BLaER1 treated with 17β-estradiol and CSF1 and Interleukin-3, amounts not matched to agents 10 nM and 100 nM (cell line): ENCODE measurements around the gene TWSG1.

ENCODE experiments used
- H3K27ac ChIP-seq, 11 experiments: shearing (Covaris generic); formaldehyde crosslinking; 2 replicates each; pipeline ENCODE4 v1.8.1; 2022
- H3K27me3 ChIP-seq, 11 experiments: shearing (Covaris generic); formaldehyde crosslinking; 2 replicates each; pipeline ENCODE4 v1.8.1; 2022
- H3K36me3 ChIP-seq, 11 experiments: shearing (Covaris generic); formaldehyde crosslinking; 2 replicates each; pipeline ENCODE4 v1.8.1; 2022
- H3K4me1 ChIP-seq, 10 experiments: shearing (Covaris generic); formaldehyde crosslinking; 2 replicates each; pipeline ENCODE4 v1.8.1; 2022
- H3K4me2 ChIP-seq, 11 experiments: shearing (Covaris generic); formaldehyde crosslinking; 2 replicates each; pipeline ENCODE4 v1.8.1; 2022
- H3K4me3 ChIP-seq, 10 experiments: shearing (Covaris generic); formaldehyde crosslinking; 2 replicates each; pipeline ENCODE4 v1.8.1; 2022
- H3K9ac ChIP-seq, 11 experiments: shearing (Covaris generic); formaldehyde crosslinking; 2 replicates each; pipeline ENCODE4 v1.8.1; 2022
- H3K9me3 ChIP-seq, 11 experiments: shearing (Covaris generic); formaldehyde crosslinking; replicated peaks in 1 of 11; 2 replicates each; pipeline ENCODE4 v1.8.1; 2022
- H4K20me1 ChIP-seq, 11 experiments: shearing (Covaris generic); formaldehyde crosslinking; 2 replicates each; pipeline ENCODE4 v1.8.1; 2022
- Cebpa-rat ChIP-seq, 11 experiments: shearing (Covaris generic); IDR thresholded peaks; 2 replicates each; pipeline ENCODE4 v1.8.1; 2022

Gene TWSG1

DNA sequence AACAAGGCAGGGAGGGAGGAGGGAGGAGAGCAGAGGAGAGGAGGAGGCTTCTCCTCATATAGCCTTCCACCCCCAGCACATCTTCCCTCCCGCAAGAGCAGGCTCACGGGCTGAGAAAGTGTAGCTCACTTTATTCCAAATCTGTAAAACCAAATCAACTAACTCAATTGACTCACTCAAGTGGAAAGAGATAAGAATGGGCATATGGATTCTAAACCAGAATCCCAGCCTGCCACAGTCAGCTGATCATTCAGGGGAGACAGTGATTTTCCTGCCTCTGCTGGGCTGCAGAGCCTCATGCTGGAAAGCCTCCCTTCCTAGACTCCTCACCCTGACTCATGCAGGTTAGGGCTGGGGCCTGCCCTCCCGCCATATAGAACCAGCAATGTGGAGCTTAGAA is 4.2 kb upstream of the TWSG1 start:
- Histone ChIP-seq H3K4me2 (no peak overlapping the region), H3K36me3 (no peaks in the 10 kb centered on the region), H3K9me3 (peaks cover 18 to 36% (median 31%) of the 10 kb centered on the region in 11 experiments), H3K4me1 (peaks cover under 1 to 6% (median 2%) of the 10 kb centered on the region in 10 experiments), H3K27ac (no peak overlapping the region), H3K9ac (no peak overlapping the region), H3K27me3 (no peaks in the 10 kb centered on the region), H3K4me3 (no peak overlapping the region), H4K20me1 (no peaks in the 10 kb centered on the region)
- TF ChIP-seq Cebpa-rat (IDR thresholded peaks at IDR 0.05), result no peak

DNA sequence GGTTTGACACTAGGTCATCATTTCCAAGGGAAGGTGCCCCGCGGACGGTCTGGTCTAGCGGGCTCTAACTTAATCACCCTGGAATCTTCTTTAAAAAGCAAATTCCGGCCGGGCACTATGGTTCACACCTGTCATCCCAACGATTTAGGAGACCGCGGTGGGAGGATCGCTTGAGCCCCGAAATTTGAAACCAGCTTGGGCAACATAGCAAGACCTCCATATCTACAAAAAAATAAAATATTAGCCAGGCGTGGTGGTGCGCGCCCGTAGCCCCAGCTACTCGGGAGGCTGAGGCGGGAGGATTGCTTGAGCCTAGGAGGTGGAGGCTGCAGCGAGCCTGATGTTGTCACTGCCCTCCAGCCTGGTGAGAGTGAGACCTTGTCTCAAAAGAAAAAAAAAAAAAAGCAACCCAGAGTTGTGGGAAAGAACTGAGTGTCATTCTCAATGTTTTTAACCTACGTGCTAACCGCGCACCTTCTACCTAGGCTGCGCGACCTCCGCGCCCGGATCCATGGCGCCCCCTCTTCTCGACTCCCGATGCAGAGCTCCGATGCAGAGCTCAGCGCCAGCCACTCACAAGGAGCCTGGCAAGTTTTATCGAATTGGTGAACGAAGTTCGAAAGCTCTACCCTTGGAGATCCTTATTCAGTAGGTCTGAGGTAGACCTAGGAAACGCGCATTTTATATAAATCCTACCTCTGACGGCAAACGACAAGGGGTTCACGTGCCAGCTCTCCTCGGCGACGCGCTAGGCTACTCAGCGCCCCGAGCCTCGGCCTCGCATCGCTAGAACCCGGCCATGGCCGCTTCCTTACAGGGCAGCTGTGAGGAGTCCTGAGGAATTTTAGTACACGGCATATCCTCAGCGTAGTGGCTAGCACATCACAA is 888 bp upstream of the TWSG1 start:
- Histone ChIP-seq H3K4me1 (peaks cover 13 to 34% (median 23%) of the 10 kb centered on the region in 10 experiments), H3K27ac (no peak overlapping the region), H3K27me3 (no peaks in the 10 kb centered on the region), H3K4me3 (peak overlapping the region; percentile 46 to 96 (median 62); a peak in 18 of 20 replicates), H3K36me3 (peaks cover 0 to 17% (median 12%) of the 10 kb centered on the region in 11 experiments; a peak in 19 of 22 replicates), H3K4me2 (peak overlapping the region; percentile 62 to 88 (median 78)), H4K20me1 (peaks cover 0 to 7% (median 0%) of the 10 kb centered on the region in 11 experiments; a peak in 1 of 22 replicates), H3K9ac (peak overlapping the region in 6 of 11 experiments; percentile 27 to 65 (median 54); a peak in 7 of 22 replicates), H3K9me3 (peaks cover 4 to 20% (median 16%) of the 10 kb centered on the region in 11 experiments)
- TF ChIP-seq Cebpa-rat (IDR thresholded peaks at IDR 0.05), result no peak

DNA sequence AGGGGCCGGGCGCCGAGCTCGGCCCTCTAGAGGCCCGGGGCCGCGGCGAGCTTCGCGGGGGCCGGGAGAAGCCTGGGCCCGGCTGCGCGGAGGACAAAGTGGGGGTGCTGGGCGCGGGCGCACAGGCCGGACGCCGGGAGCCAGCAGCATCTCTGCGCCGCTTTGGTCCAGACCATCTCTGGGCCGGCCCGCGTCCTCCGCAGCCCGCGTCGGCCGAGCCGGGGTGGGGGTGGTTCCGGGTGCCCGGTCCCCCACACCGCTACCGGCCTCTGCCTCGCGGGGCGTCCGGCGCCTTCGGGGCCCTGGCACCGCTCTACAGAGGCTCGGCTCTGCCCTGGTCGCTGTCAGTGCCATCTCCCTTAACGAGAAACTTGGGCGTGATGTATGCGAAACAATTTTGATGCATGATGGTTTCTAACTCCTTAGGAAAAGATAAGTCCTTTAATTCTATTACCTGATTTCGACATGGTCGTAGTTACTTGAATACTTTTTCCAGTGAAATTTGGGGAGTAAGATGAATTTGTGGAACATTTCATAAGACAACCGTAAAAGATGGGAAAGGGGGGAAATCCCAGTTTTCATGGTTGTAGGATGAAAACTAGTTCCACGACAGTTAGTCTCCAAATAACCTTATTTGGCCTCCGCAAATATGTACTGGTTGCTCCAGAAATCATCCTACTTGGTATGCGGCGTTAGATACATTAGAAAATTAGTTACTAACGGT is 562 bp downstream of the TWSG1 start:
- Histone ChIP-seq H3K9me3 (peaks cover 0 to 12% (median 8%) of the 10 kb centered on the region in 11 experiments; a peak in 16 of 22 replicates), H3K4me3 (peak overlapping the region; percentile 76 to 97 (median 90)), H3K27ac (peak overlapping the region; percentile 55 to 91 (median 85); a peak in 21 of 22 replicates), H3K36me3 (peaks cover 9 to 32% (median 25%) of the 10 kb centered on the region in 11 experiments), H3K4me1 (peaks cover 13 to 34% (median 23%) of the 10 kb centered on the region in 10 experiments), H4K20me1 (peaks cover 0 to 7% (median 0%) of the 10 kb centered on the region in 11 experiments; a peak in 1 of 22 replicates), H3K27me3 (no peaks in the 10 kb centered on the region), H3K4me2 (peak overlapping the region; percentile 82 to 96 (median 90)), H3K9ac (peak overlapping the region; percentile 85 to 95 (median 91))
- no peak for TF ChIP-seq Cebpa-rat (IDR thresholded peaks at IDR 0.05)

DNA sequence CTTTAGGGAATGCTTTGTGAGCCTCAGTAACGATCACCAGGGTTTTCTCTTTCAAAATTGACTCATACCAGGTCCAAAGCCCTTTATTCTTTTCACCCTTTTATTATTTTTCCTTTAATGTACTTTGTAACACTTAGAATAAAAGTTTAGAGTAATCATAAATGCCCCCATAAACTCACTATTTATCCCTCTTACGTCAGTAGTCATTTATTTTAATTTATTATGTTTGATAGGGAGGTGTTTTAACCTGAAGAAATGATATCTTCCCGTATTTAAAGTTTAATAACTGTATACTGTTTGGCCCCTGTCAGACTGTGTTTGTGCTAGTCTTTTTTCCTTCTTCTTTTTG is 1.1 kb downstream of the TWSG1 start:
- H3K4me2 ChIP-seq, result peak overlapping the region; percentile 82 to 96 (median 90)
- H3K4me1 ChIP-seq, result peaks cover 13 to 34% (median 23%) of the 10 kb centered on the region in 10 experiments
- peaks cover 0 to 12% (median 8%) of the 10 kb centered on the region in 11 experiments; a peak in 16 of 22 replicates for H3K9me3 ChIP-seq
- no peaks in the 10 kb centered on the region for H3K27me3 ChIP-seq
- H4K20me1 ChIP-seq, result peaks cover 0 to 7% (median 0%) of the 10 kb centered on the region in 11 experiments; a peak in 1 of 22 replicates
- peak overlapping the region; percentile 76 to 97 (median 90) for H3K4me3 ChIP-seq
- H3K36me3 ChIP-seq, result peaks cover 14 to 37% (median 29%) of the 10 kb centered on the region in 11 experiments
- TF ChIP-seq Cebpa-rat (IDR thresholded peaks at IDR 0.05), result no peak
- peak overlapping the region; percentile 85 to 95 (median 91) for H3K9ac ChIP-seq
- H3K27ac ChIP-seq, result peak overlapping the region in 8 of 11 experiments; percentile 80 to 91 (median 84); a peak in 9 of 22 replicates

DNA sequence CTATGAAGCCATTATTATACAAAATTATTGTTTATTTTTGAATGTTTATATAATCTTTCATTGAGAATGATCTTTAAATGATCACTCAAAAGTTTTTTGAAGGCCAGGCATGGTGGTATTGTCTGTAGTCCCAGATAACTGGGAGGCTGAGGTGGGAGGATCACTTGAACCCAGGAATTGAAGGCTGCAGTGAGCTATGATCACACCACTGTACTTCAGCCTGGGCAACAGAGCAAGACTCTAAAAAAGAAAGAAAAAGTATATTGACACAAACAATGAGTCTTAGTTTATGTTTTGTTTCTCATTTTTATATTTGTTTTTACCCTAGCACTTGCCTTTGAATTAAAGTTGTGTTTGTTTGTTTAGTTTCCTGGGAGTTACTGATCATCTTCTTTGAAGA is 2.3 kb downstream of the TWSG1 start:
- Histone ChIP-seq H4K20me1 (peaks cover 0 to 7% (median 0%) of the 10 kb centered on the region in 11 experiments; a peak in 1 of 22 replicates), H3K4me3 (no peak overlapping the region)

DNA sequence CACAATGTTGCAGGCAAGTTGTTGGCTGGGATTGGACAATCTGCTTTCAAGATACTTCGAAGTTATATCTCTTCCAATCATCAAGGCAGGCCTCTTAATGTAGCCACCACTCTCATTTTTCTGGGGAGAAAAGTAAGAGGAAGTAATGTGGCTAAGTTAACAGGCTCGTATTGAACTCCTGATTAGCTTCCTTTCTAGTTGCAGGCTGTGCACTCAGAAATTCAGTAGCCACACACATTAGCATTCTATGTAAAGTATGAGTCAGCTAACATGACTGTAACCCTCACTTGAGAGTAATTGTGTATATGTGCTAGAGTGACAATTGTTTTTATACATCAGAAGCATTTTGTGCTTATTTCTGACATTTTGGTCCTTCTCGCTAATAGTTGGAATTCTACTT is 3.3 kb downstream of the TWSG1 start:
- Histone ChIP-seq H3K27ac (0 out of 22 replicates have a peak overlapping the region, but pooled peaks of 1 of the 11 experiments have one; percentile 7), H3K27me3 (no peaks in the 10 kb centered on the region), H4K20me1 (peaks cover 0 to 7% (median 0%) of the 10 kb centered on the region in 11 experiments; a peak in 1 of 22 replicates), H3K9me3 (peaks cover 0 to 12% (median 10%) of the 10 kb centered on the region in 11 experiments; a peak in 17 of 22 replicates), H3K36me3 (peaks cover 22 to 59% (median 48%) of the 10 kb centered on the region in 11 experiments), H3K4me1 (peaks cover 13 to 34% (median 23%) of the 10 kb centered on the region in 10 experiments), H3K4me3 (no peak overlapping the region), H3K4me2 (peak overlapping the region in 6 of 11 experiments; percentile 7 to 93 (median 32); a peak in 7 of 22 replicates), H3K9ac (no peak overlapping the region)
- TF ChIP-seq Cebpa-rat (IDR thresholded peaks at IDR 0.05), result no peak

More for the DNA sequence above, 2.3 kb downstream of the TWSG1 start:
- no peak for TF ChIP-seq Cebpa-rat (IDR thresholded peaks at IDR 0.05)
- Histone ChIP-seq H3K9ac (no peak overlapping the region), H3K36me3 (peaks cover 18 to 49% (median 37%) of the 10 kb centered on the region in 11 experiments), H3K27me3 (no peaks in the 10 kb centered on the region), H3K4me2 (peak overlapping the region in 5 of 11 experiments; percentile 2 to 96 (median 93); a peak in 8 of 22 replicates), H3K27ac (no peak overlapping the region), H3K4me1 (peaks cover 13 to 34% (median 23%) of the 10 kb centered on the region in 10 experiments), H3K9me3 (peaks cover 0 to 12% (median 8%) of the 10 kb centered on the region in 11 experiments; a peak in 16 of 22 replicates)

DNA sequence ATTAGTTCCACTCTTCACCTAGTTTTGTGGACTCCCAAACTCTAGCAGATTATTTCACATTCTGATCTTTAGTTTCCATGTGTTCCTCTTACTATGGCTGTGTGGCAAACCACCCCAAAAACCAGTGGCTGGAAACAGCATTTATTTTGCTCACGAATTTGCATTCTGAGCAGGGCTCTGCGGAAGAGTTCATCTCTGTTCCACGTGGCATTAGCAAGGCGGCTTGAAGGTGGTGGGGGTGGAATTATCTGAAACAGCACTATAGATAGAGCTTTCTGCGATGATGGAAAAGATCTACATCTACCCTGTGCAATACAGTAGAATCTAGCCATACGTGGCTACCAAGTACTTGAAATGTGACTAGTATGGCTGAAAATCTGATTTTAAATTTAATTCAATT is 5.9 kb downstream of the TWSG1 start:
- TF ChIP-seq Cebpa-rat (IDR thresholded peaks at IDR 0.05), result no peak
- Histone ChIP-seq H3K4me1 (peaks cover 8 to 32% (median 21%) of the 10 kb centered on the region in 10 experiments), H3K27me3 (no peaks in the 10 kb centered on the region), H3K36me3 (peaks cover 43 to 83% (median 69%) of the 10 kb centered on the region in 11 experiments), H3K9ac (no peak overlapping the region), H3K4me3 (no peak overlapping the region), H4K20me1 (peaks cover 0 to 7% (median 0%) of the 10 kb centered on the region in 11 experiments; a peak in 1 of 22 replicates), H3K9me3 (peaks cover 15 to 25% (median 20%) of the 10 kb centered on the region in 11 experiments; a peak in 21 of 22 replicates), H3K4me2 (no peak overlapping the region), H3K27ac (no peak overlapping the region)

DNA sequence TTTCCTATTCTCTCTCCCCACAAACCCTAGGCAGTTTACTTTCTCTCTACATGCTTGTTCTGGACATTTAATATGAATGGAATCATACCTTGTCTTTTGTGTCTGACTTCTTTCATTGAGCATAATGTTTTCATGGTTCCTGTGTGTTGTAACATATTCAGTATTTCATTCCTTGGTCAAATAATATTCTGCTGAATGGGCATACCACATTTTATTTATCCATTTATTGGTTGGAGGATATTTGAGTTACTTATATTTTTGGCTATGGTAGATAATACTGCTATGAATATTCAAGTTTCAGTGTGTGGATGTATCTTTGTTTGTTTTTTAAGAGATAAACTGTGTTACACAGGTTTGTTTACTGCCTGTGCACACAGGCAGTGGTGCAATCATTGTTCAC is 9.0 kb downstream of the TWSG1 start:
- Histone ChIP-seq H3K4me1 (peaks cover 0 to 8% (median 7%) of the 10 kb centered on the region in 10 experiments; a peak in 15 of 20 replicates), H3K4me3 (no peak overlapping the region), H3K36me3 (peaks cover 43 to 75% (median 66%) of the 10 kb centered on the region in 11 experiments), H3K9me3 (peaks cover 15 to 25% (median 20%) of the 10 kb centered on the region in 11 experiments; a peak in 21 of 22 replicates), H4K20me1 (peaks cover 0 to 5% (median 0%) of the 10 kb centered on the region in 11 experiments; a peak in 3 of 22 replicates), H3K27me3 (no peaks in the 10 kb centered on the region), H3K9ac (no peak overlapping the region), H3K27ac (no peak overlapping the region), H3K4me2 (no peak overlapping the region)
- TF ChIP-seq Cebpa-rat (IDR thresholded peaks at IDR 0.05), result no peak
